Measurements from ENCODE around the gene CYP51A1.
"Not testable (repeated sequence)": the region's sequence is repeated elsewhere in the genome, so short reads cannot be mapped to it uniquely, and the experiment has no call there.

CYP51A1 gene

DNA sequence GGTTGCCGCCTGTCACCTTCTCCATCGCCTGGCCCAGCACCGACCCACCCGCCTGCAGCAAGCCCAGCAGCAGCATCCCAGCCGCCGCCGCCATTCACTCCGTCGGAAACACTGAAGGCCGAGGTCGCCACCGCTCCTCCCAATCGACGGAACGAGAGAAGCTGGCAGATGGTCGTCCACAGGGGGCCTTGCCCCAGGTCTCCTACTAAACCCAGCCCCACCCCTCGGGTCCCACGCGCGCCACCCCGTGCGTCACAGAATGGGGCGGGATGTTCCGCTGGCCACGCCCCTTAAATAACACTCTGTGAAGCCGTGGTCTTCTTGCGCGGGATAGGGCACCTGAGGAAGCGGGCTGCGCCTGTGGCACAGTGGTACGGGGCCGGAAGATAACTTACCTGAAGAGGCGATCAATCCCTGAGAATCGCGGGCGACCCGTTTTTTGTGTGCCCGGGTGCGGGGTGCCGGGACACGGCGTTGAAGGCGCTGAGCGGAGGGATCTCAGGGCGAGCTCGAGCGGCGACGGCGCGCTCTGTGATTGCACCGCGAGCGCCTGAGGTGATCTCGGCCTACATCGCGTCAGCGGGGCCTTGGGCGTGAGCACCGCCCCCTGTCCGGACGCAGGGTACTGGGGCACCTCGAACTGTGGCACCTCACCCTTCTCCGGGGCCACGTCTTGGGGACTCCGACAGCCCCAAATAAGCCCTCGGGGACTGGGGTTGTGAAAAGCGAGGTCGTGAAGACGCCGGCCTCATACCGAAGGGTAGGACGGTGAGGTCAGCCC, at the start of gene CYP51A1:
TSS of gene CYP51A1 (minus strand) at position 207 of the 781 bp plus-strand sequence. CDS start at position 94, 113 bp downstream.
- DNase-seq (ENCODE audit: low spot score) = peak; percentile 91

DNA sequence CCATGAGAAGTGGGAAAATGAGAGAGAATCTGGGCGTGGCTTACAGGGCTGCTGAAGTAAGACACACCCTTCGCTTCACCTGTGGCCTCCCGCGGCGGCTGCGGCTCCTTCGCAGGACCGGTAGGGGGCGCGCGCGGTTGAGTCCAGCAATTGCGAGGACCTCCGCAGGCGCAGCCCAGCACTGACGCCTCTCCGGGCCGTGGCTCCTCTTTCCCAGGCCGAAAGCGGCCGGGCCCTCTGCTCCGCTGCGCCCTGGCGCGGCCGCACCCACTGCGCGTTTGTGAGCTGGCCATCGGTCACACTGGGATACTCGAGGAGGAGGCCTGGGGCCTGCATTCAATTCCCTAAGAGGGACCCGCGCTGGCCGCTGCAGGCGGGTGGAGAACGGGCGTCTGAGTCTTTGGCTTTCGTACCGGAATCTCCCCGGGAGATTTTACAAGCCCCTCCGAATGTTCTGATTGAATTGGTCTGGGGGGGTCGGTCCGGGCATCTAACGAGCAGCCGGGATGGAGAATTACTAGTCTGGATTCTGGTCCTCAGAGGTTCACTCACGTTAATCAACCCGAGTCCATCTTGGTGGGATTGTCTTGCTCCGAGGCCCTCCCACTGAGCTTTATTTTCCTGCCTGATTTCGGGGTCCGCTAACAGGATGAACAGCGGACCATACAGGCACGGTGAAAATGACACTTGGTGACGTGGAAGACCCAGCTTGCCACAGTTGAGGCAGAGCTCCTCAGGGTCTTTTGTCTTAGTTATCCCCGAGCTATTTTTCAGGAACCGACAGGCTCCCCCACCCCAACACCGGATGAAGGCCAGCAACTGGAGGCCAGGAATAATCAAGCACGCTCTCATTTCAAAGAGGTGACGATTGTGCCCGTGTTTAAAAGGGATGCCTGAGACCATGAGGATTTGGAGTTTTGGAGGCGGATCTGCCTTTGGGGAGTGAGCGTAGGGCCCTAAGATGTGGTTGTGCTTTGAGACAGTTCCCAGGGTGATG, 44.9 kb upstream of the CYP51A1 start, which contains the start of gene LRRD1:
TSS of gene LRRD1 (minus strand) at position 215 of the 997 bp plus-strand sequence. CDS start 13,940 bp downstream, outside the sequence.
- peak; percentile 77 for DNase-seq (ENCODE audit: low spot score)

DNA sequence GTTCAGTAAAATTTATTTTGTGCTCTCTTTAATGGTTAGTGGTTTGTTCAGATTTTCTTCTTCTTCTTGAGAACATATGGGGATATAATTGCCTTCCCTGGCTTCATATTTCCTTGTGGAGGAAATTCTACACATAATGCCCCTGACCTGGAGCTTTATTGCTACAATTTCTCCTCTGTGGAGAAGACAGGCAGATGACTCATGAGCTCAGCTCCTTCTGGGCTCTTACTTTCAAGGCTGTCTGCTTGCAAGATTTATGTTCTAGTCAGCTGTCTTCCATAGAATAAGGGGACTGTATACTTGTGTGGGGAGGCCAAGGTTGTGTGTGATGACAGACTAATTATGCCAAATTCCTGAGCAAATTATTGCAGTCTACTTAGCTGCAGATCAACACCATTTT, 43.1 kb upstream of the CYP51A1 start:
- DNase-seq (ENCODE audit: low spot score) = peak; percentile 6

DNA sequence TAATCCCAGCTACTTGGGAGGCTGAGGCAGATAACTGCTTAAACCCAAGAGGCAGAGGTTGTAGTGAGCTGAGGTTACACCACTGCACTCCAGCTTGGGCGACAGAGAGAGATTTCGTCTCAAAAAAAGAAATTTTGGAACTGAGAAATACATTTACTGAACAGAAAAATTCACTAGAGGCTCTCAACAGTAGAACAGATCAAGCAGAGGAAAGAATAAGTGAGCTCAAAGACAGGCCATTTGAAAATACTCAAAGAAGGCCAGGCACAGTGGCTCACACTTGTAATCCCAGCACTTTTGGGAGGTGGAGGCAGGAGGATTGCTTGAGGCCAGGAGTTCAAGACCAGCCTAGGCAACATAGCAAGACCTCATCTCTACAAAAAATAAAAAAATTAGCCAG, 35.3 kb upstream of the CYP51A1 start:
- not testable (repeated sequence) for DNase-seq (ENCODE audit: low spot score)

DNA sequence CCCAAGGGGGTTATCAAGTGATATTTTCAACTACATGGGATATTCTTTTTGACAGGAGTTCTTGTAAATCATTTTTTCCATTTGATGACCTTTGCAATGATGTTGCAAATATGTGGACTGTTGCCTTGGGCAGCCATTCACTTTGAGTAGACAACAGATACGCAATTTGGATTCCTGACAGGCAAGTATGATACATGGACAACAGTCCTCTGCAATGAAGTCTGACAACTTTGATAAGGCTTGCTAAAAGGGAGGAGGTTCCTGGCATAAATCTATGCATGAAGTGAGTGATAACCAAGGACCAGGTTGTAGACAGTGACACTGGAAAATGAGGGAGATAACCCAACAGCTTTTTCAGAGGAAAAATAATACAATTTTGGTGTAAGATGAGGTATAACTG, 27.0 kb upstream of the CYP51A1 start:
- DNase-seq (ENCODE audit: low spot score) = no peak

DNA sequence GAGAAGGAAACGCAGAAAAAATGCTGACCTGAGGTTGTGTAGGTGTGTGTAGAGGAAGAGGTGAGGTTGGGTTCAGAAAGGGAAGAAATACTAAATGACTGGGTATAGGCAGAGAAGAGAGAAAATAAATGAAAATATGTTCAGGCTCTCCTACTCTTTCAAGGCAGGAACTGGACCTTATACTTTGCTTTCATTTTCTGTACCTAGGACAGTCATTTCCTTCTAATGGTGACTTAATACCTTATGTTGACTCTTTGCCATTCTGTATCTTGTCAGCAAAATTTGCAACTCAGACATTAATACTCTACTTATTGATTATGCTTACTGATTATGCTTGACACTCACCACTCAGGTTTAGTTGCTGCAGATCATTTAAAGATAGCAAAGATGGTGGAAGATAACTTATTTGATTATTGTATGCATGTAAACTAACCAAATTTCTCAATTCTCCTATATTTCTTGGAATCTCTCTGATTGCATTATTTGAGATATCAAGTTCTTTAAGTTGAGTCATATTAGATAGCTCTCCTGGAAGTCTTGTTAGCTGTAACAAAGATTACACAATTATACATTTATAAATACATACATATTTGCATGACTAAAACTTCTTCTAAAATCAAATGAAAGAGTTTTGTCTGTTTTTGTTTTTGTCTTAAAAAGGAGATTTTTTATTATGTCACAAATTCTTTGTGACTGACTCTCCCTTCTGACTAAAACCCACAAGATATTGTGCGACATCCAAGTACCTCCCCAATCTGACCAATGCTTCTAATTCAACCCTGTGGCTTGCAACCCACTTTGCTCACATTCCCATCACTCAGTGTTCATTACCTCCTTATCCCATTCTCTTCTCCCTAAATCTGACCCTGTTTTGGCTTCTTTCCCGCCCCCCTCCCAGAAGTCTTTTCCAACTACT, 24.6 kb upstream of the CYP51A1 start:
- DNase-seq (ENCODE audit: low spot score) = peak; percentile 76

DNA sequence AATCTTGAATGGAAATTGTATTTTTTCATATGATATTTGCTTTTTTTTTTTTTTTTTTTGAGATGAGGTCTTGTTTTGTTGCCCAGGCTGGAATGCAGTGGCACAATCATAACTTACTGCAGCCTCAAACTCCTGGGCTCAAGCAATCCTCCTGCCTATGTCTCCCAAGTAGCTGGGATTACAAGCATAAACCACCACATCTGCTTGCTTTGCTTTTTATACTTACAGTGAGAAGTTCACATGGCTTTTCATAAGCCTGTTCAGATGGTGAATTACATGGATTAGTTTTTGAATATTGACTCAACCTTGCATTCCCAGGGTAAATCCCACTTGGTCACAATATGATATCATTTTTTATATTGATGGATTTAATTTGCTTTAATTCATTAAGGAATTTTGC, 22.7 kb upstream of the CYP51A1 start:
- no peak for DNase-seq (ENCODE audit: low spot score)

DNA sequence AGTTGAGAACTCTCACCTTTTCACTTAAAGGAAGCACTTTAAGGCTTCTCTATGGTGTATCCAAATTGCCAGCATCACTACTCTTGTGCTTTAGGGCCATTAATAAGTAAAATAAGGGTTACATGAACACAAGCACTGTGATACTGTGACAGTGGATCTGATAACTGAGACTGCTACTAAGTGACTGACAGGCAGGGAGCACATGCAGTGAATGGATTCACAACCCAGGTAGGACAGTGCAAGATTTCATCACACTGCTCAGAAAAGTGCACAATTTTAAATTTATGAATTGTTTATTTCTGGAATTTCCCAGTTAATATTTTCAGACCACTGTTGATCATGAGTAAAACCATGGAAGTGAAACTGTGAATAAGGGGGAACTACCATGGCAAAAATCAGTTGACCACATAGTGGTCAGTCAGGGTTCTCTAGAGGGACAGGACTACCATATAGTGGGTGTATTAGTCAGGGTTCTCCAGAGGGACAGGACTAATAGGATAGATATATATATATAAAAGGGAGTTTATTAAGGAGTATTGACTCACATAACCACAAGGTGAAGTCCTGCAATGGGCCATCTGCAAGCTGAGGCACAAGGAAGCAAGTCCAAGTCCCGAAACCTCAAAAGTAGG, 20.9 kb upstream of the CYP51A1 start:
- DNase-seq (ENCODE audit: low spot score) = no peak

DNA sequence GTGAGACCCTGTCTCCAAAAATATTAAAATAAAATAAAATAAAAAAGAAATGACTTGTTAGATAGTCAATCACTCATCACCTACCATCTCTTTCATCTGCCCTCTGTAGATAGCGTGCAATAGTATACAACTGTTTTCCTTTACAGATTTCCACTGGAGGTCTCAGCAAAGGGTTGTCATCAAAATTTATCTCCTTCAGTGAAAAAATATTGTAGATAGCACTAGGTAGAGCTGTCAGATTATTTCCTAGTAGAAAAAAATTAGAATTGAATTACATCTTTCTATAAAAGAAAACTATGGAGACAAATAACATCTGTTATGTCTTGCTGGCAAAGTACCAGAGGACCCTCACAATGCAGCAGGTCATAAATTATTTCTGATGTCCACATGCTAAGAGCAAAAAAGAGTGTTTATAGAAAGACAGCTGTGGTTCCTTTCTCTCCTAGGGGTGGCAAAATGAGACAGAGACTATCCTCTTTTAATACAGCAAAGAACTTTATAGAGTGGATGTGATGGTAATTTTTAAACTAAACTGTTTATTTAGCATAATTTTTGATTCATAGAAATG, 16.3 kb upstream of the CYP51A1 start:
- DNase-seq (ENCODE audit: low spot score) = no peak

DNA sequence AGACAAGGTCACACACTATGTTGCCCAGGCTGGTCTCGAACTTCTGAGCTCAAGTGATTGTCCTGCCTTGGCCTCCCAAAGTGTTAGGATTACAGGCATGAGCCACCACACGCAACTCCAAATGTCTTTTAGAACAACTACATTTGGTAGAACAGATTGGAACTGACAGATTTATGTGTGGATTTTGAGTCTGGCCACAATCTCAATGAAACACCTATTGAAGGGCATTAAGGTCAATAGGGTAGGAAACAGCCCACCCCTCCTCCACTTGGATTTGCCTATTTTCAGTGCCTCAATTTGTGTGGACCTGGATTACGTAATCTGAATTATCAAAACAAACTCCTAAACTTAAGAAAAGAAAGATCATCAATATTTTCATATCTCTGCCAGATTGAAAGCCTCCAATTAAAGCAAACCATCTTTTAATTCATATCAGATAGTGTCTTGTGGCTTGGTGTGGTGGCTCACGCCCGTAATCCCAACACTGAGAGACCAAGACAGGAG, 15.5 kb upstream of the CYP51A1 start:
- DNase-seq (ENCODE audit: low spot score) = no peak

DNA sequence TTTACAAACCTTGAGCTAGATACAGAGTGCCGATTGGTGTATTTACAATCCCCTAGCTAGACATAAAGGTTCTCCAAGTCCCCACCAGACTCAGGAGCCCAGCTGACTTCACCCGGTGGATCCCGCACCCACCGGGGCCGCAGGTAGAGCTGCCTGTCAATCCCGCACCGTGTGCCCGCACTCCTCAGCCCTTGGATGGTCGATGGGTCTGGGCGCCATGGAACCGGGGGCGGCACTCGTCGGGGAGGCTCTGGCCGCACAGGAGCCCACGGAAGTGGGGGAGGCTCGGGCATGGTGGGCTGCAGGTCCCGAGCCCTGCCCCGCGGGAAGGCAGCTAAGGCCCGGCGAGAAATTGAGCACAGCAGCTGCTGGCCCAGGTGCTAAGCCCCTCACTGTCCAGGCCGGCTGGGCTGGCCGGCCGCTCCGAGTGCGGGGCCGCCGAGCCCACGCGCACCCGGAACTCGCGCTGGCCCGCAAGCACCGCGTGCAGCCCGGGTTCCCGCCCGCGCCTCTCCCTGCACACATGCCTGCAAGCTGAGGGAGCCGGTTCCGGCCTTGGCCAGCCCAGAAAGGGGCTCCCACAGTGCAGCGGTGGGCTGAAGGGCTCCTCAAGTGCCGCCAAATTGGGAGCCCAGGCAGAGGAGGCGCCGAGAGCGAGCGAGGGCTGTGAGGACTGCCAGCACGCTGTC, 9.1 kb upstream of the CYP51A1 start:
- DNase-seq (ENCODE audit: low spot score) = not testable (repeated sequence)

DNA sequence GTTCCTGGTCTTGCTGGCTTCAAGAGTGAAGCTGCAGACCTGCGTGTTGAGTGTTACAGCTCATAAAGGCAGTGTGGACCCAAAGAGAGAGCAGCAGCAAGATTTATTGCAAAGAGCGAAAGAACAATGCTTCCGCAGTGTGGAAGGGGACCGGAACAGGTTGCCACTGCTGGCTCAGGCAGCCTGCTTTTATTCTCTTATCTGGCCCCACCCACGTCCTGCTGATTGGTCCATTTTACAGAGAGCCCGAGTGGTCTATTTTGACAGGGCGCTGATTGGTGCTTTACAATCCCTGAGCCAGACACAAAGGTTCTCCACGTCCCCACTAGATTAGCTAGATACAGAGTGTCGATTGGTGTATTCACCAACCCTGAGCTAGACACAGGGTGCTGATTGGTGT, 8.5 kb upstream of the CYP51A1 start:
- not testable (repeated sequence) for DNase-seq (ENCODE audit: low spot score)

DNA sequence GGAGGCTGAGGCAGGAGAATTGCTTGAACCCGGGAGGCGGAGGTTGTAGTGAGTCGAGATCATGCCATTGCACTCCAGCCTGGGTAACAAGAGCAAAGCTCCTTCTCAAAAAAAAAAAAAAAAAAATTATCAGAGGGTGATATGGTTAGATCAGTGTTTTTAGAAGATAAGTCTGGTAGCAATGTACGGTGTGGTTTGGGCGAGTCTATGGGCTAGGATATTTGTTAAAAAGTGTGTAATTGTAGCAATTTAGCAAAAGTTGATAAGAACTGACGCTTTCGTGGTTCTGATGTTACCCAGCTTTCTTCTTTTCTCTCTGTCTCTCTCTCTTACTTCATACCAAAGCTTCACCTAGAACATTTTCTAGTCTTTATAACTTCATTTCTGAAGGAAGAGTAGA, 6.9 kb upstream of the CYP51A1 start:
- no peak for DNase-seq (ENCODE audit: low spot score)

DNA sequence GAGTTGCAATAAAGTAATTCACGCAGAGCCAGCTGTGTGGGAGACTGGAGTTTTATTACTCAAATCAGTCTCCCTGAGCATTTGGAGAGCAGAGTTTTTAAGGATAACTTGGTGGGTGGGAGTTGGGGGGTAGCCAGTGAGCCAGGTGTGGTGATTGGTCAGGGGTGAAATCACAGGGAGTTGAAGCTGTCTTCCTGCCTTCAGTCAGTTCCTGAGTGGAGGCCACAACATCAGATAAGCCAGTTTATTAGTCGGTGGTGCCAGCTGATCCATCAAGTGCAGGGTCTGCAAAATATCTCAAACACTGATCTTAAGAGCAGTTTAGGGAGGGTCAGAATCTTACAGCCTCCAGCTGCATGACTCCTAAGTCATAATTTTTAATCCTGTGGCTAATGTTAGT, 3.3 kb upstream of the CYP51A1 start:
- DNase-seq (ENCODE audit: low spot score) = no peak

DNA sequence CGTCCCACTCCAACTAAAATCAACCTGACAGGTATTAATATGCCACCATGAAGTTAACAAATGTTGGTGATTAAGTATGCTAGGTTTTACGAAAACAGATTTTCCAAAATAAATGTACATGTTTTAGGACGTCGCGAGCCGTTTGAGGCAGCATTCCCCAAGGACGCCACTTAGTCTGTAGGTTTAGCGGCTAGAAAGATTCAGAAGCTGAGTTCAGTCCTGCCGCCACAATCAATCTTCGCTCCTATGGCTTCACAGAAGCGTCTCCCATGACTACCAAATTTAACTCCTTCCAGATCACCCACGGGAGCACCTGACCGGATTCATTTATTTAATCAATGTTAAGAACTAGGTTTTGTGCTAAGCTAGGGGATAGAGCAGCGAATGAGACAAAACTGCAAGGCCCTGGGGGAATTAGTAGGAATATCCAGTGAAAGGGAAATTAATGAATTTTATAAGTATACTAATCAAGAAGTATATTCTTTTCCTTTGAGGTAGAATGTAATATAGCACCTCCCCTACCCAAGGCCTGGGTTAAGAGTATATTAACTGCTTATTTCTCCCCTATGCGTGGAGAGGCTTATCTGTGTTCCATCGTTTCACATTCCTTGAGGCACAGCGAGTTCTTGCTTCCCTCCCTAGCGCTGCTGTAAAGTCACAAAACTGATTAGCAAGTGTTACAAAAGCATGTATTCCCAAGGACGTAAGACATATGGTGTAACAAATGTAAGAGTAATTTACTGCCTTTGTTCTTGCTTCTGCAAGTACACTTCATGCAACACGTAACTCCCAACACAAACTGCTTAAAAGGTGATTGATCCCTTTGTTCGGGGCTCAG, 994 bp upstream of the CYP51A1 start:
- DNase-seq (ENCODE audit: low spot score) = peak; percentile 26

DNA sequence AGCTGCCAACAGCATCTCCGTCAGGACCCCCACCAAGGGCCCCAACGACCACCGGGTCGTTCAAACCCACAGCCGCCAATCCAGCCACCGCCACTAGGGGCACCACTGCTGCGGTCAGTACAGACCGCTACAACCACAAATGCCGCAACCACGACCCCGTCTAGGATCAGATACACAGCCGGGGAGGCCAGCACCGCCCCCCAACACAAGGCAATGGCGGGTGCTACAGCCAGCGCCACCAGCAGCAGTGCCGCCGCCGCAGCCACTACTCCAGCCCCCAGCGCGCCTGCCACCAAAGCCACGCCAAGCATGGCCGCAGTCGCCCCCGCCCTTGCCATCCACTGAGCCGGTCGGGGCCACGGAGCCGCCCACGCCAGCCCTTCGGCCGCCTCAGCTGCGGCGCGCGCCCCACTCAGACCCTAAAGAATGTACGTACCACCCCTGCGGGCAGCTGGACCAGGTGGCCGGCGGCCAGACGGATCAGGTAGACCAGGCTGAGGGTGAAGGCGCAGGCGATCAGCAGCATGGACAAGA, 473 bp downstream of the CYP51A1 start:
- peak; percentile 53 for DNase-seq (ENCODE audit: low spot score)

DNA sequence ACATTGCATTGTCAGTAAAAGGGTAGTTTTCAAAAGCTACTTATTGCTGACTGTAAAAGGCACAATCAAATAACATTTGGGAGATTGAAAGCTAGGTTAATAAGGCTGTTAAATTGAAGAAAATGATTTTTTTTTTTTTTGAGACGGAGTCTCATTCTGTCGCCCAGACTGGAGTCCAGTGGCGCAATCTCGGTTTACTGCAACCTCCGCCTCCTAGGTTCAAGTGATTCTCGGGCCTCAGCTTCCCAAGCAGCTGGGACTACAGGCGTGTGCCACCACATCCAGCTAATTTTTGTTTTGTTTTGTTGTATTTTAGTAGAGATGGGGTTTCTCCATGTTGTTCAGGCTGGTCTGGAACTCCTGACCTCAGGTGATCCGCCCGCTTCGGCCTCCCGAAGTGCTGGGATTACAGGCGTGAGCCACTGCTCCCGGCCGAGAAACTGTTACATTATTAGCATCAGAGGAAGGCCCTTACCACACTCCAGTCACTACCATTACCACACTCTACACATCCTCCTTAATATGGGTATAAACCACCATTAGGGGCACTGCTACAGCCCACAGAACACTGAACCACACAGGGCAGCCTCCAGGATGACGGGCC, 1.0 kb downstream of the CYP51A1 start:
- DNase-seq (ENCODE audit: low spot score) = no peak

DNA sequence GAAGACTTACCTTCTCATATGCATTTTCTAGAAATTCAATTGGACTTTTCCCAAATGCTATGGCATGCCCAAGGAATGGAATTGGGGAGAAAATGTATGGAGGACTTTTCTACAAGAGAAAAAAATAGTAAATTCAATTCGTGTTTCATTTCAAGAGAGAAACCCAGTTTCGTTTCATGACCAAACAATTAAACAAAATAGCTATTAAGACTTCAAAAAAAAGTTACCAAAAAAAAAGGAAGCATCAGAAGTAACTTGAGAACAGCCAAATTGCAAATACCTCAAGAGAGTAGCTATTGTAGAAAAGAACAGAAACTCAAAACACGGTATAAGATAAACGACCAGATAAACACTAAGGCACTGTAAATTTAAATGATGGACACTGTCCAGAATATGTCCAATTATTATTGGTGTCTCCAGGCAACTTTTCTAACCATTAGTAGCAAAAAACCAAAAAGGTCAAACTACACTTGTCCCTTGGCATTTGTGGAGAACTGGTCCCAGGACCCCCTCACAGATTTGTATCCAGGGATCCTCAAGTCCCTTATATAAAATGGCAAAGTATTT, 2.4 kb downstream of the CYP51A1 start:
- DNase-seq (ENCODE audit: low spot score) = no peak

Data from hepatic stellate cell (primary cell).